Measurements from ENCODE around the gene ELL.

DNA sequence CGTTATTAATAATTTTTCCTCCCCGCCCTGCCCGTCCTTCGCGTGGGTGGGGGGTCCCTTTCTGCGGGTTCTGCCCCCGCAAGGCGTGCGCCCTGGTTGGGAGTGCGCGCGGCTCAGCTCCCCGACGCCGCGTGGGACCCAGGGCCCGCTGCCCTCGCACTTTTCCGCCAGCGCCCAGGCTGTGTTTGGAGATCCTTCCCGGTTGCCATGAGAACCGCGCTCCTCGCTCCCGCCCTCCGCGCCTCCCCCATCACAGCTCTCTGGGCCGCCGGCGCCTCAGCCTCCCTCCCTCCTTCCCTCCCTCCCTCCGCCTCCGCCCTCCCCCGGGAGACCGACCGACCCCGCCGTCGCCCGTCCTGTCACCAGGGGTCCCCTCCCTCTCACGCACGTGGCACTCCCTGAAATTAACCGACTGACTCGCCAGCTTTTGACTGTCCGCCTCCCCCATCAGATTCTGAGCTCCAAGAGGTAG lies 105.1 kb downstream of the ELL start:
- TF ChIP-seq, protein P1, sequence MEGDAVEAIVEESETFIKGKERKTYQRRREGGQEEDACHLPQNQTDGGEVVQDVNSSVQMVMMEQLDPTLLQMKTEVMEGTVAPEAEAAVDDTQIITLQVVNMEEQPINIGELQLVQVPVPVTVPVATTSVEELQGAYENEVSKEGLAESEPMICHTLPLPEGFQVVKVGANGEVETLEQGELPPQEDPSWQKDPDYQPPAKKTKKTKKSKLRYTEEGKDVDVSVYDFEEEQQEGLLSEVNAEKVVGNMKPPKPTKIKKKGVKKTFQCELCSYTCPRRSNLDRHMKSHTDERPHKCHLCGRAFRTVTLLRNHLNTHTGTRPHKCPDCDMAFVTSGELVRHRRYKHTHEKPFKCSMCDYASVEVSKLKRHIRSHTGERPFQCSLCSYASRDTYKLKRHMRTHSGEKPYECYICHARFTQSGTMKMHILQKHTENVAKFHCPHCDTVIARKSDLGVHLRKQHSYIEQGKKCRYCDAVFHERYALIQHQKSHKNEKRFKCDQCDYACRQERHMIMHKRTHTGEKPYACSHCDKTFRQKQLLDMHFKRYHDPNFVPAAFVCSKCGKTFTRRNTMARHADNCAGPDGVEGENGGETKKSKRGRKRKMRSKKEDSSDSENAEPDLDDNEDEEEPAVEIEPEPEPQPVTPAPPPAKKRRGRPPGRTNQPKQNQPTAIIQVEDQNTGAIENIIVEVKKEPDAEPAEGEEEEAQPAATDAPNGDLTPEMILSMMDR (conservative IDR thresholded peaks at IDR 0.05), result no peak
- no peak for TF ChIP-seq EZH2 (IDR thresholded peaks at IDR 0.05; ENCODE audit: low read depth)
